ENCODE measurements around the gene MPPED2. TPM values are rescaled to one million over a fixed set of nuclear protein-coding genes. Genes with fewer than 3 reads are reported as not detected.

MPPED2 gene
- total RNA-seq, 1 donor from 2014 or later: 5.3 TPM

DNA sequence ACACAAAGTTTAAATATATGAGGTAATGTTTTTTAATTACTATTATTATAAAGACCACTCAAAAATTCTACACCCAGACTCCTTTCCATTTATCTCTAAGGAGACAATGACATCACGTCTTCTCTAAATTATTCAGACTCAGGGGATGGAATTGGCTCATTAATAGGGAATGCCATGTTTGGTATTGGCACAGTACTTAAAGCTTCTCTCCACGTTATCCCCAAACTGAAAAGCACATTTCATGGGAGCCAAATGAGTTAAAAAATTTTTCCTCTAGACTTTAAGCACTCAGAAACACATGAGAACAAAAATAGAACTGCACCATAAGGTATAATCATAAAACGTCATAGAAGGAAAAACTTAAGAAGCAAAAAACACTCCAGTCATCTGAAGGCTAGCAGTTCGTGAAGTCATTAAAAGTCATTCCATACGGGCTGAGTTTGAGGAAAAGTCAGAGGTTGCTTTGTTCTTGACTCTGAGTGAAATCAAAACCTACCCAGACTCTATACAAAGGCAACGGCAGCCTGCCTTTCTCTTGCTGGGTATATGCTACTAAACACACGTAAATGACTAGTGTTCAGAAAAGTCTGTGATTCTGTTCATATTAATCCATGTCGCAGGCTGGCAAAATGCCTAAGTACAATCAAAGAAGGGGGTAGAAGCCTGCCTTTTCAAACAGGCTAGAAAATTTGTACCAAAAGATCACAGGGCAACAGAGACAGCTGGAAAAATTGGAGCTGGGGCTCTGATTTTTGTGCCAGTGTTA lies 8.7 kb upstream of the MPPED2 start:
- Histone ChIP-seq H3K9me3 (no peaks in the 10 kb centered on the region), H3K4me1 (no peaks in the 10 kb centered on the region), H3K27me3 (no peaks in the 10 kb centered on the region), H3K36me3 (no peaks in the 10 kb centered on the region), H3K27ac (peak overlapping the region; percentile 24 to 47), H3K4me3 (peak overlapping the region; percentile 12 to 20)
- intact Hi-C loops (cut with DNase I): no loop called here
- DNase-seq (ENCODE audit: low spot score in 2 of 2): no peak
- TF ChIP-seq, protein P1, sequence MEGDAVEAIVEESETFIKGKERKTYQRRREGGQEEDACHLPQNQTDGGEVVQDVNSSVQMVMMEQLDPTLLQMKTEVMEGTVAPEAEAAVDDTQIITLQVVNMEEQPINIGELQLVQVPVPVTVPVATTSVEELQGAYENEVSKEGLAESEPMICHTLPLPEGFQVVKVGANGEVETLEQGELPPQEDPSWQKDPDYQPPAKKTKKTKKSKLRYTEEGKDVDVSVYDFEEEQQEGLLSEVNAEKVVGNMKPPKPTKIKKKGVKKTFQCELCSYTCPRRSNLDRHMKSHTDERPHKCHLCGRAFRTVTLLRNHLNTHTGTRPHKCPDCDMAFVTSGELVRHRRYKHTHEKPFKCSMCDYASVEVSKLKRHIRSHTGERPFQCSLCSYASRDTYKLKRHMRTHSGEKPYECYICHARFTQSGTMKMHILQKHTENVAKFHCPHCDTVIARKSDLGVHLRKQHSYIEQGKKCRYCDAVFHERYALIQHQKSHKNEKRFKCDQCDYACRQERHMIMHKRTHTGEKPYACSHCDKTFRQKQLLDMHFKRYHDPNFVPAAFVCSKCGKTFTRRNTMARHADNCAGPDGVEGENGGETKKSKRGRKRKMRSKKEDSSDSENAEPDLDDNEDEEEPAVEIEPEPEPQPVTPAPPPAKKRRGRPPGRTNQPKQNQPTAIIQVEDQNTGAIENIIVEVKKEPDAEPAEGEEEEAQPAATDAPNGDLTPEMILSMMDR (IDR thresholded peaks at IDR 0.05): no peak

DNA sequence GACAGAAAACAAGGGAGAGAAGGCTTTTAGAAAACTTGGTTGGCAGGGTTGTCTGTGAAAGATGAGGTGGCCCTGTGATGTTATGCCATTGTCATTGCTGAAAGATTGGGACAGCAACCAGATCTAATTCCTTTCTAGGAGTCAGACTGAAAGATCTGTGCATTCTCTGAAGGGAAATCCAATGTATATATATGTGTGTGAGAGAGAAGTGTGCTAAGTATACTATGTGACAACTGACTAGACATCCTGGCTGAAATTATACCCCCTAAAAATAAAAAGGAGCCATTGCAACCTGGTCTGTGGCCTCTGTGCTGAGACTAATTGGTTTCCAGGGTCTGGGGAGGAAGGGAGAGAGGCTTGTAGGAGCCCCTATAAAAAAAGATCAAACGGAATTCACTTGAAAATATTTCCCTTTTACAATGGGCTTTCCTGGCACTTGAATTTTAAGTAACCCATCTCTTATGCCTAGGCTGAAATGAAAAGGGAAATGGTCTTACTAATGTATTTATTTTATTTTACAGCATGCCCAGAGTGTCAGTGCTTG lies 1.2 kb upstream of the MPPED2 start:
- peaks cover 0 to 3% of the 10 kb centered on the region in 2 donors for H3K4me1 ChIP-seq
- TF ChIP-seq, protein P1 (IDR thresholded peaks at IDR 0.05): no peak
- DNase-seq (ENCODE audit: low spot score in 2 of 2): no peak
- H3K27ac ChIP-seq: peak overlapping the region; percentile 81 to 98
- intact Hi-C loops (cut with DNase I): loop anchor here (5.0 to 10.0 kb wide), 5 partner anchors 35 to 917 kb away; partner anchors contain the start of genes ELP4 and IMMP1L
- H3K9me3 ChIP-seq: no peaks in the 10 kb centered on the region
- H3K27me3 ChIP-seq: no peaks in the 10 kb centered on the region
- peak overlapping the region in 1 of 2 donors; percentile 96 for H3K4me3 ChIP-seq
- H3K36me3 ChIP-seq: no peaks in the 10 kb centered on the region

DNA sequence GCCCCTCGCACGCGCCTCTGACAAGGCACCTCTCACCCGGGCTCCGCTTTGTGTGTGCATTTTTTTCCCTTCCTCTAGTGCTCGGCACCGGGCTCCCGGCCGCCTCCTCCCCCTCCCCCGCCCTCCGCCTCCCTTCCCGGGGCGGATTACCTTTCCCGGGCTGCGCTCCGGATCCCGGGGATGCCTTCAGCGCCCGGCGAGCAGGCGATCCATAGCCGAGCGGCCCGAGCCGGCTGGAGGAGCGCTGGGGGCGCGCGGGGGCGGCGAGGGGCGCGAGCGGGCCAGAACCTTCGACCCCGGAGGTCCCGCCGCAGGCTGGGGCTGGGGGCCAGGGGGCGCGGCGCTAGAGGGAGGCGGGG lies 282 bp downstream of the MPPED2 start:
- intact Hi-C loops (cut with DNase I): loop anchor here (2.0 to 10.0 kb wide), 6 partner anchors 34 to 919 kb away; partner anchors contain the start of genes ELP4 and IMMP1L
- peak in 1 of 2 donors; percentile 67 for DNase-seq (ENCODE audit: low spot score in 2 of 2)
- peak overlapping the region; percentile 88 to 96 for H3K4me3 ChIP-seq
- no peaks in the 10 kb centered on the region for H3K27me3 ChIP-seq
- peaks cover 0 to 3% of the 10 kb centered on the region in 2 donors for H3K4me1 ChIP-seq
- peak overlapping the region; percentile 81 to 98 for H3K27ac ChIP-seq
- no peaks in the 10 kb centered on the region for H3K36me3 ChIP-seq
- no peaks in the 10 kb centered on the region for H3K9me3 ChIP-seq
- TF ChIP-seq, protein P1 (IDR thresholded peaks at IDR 0.05): no peak

- Histone ChIP-seq H3K27me3 (no peaks in the 10 kb centered on the region), H3K4me1 (peaks cover 0 to 3% of the 10 kb centered on the region in 2 donors), H3K36me3 (no peaks in the 10 kb centered on the region), H3K27ac (peak overlapping the region; percentile 81 to 98), H3K4me3 (peak overlapping the region; percentile 88 to 96), H3K9me3 (no peaks in the 10 kb centered on the region)
- intact Hi-C loops (cut with DNase I): loop anchor here (2.0 to 10.0 kb wide), 6 partner anchors 33 to 919 kb away; partner anchors contain the start of genes ELP4 and IMMP1L
- peak; percentile 8 to 74 for DNase-seq (ENCODE audit: low spot score in 2 of 2)
- TF ChIP-seq, protein P1 (IDR thresholded peaks at IDR 0.05): no peak
These were observed 845 bp downstream of the MPPED2 start for GRCh38 chr11:30585125-30585891.

DNA sequence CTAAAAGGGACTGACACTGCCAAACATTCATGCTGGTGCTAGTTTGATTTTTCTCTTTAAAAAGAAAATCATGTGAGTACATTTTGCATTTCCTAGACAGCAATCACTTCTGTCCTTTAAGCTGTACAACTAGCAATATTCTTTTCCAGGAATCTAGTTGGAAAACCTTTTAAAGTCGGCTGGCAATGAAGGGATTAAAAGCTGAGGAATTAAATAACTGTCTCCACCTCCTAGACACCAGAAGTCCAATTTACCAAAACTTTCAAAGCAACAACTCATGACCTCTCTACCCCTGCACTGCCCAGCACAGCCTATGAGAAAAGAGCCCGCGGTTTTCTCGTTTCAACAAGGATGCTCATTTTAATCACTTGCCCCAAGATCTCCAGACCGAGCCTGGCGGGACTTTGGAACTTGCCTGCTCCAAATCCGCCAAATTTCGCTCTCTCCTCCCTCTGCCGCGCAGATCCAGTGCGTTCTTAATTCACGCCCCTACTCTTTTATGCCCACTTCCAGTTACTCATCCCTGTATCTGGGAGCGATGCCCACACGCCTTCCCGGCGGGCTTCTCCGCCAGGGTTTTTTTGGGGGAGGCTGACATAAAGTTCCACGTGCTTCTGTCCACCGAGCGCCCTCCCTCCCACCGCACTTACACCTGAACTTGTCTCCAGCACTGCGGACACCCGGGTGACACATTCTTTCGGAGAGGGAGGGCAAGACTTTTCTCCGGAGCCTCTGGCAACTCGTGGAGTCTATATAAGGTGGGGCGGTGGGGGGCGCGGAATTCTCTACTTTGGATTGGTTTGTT lies 2.5 kb downstream of the MPPED2 start:
- TF ChIP-seq, protein P1 (IDR thresholded peaks at IDR 0.05): no peak
- Histone ChIP-seq H3K9me3 (no peaks in the 10 kb centered on the region), H3K36me3 (peaks cover 0 to 4% of the 10 kb centered on the region in 2 donors), H3K27me3 (no peaks in the 10 kb centered on the region), H3K4me3 (peak overlapping the region; percentile 88 to 96), H3K4me1 (peaks cover 0 to 3% of the 10 kb centered on the region in 2 donors), H3K27ac (peak overlapping the region; percentile 81 to 98)
- intact Hi-C loops (cut with DNase I): loop anchor here (2.0 to 10.0 kb wide), 3 partner anchors 105 to 921 kb away; partner anchors contain the start of genes ELP4 and IMMP1L
- DNase-seq (ENCODE audit: low spot score in 2 of 2): peak; percentile 37 to 79

Measured in ascending aorta (tissue), 2 donors.